ENCODE results near the gene FAT3. TPM values are rescaled to one million over a fixed set of nuclear protein-coding genes. Genes with fewer than 3 reads are reported as not detected.
A peak's percentile ranks its signal among the peaks of the same experiment; 100 is the strongest.

Gene FAT3
- total RNA-seq (2013; cell fraction: nucleolus; rRNA removed) = 0.08 TPM in 1 of 2 replicates, not detected in the other
- total RNA-seq (2014; rRNA removed) (not detected in 2 replicates), total RNA-seq (2014; rRNA removed; fragmentation: Illumina TruSeq; extraction: Trizol) (not detected in 2 replicates), total RNA-seq (2021) (0.13 TPM in 1 of 2 replicates, not detected in the other), polyA plus RNA-seq (2011; rRNA removed) (under 0.01 and 0.01 TPM in 2 replicates), polyA plus RNA-seq (2014; fragmentation: Illumina TruSeq; extraction: Trizol) (not detected in 2 replicates), polyA plus RNA-seq (2014; fragmentation: Nextera tagmentation; extraction: Ambion mirVana) (not detected), polyA plus RNA-seq (2014; rRNA removed) (0.01 TPM in 1 of 2 replicates, not detected in the other), polyA plus RNA-seq (2016; fragmentation: Nextera tagmentation; extraction: Ambion mirVana) (under 1 TPM in 1 of 2 experiments, not detected in 1; 0.04 TPM), polyA minus RNA-seq (2011; rRNA and poly(A)+ RNA removed) (0.07 TPM in 1 of 2 replicates, not detected in the other), Bru-seq, nascent RNA (percentile 1 among the genes with signal in this experiment), BruChase-seq, experiment 1, labeled RNA remaining after a 6-hour chase (percentile 0 among the genes with signal in this experiment), BruChase-seq, experiment 2, labeled RNA remaining after a 2-hour chase (percentile 1 among the genes with signal in this experiment)
- polyA plus RNA-seq (2011; ENCODE audit: low read depth) = not detected
- under 0.01 and 0.02 TPM in 2 replicates for polyA plus RNA-seq (2011; cell fraction: cytosol; rRNA removed)
- polyA plus RNA-seq (2011; cell fraction: nucleus; rRNA removed) = under 0.01 TPM in 1 of 2 replicates, not detected in the other
- 0.08 TPM in 1 of 2 replicates, not detected in the other for polyA plus RNA-seq (2012)
- not detected in 2 replicates for polyA minus RNA-seq (2011; cell fraction: cytosol; rRNA and poly(A)+ RNA removed)
- under 0.01 and 0.10 TPM in 2 replicates for polyA minus RNA-seq (2011; cell fraction: nucleus; rRNA and poly(A)+ RNA removed)
- long read RNA-seq, experiment 1 = 0 reads
- long read RNA-seq, experiment 2, partial matches to known transcripts = 0 of 3 reads
- long read RNA-seq, experiment 2, other reads (novel, unspliced or antisense) = 3 of 3 reads

- H3K4me2 ChIP-seq (ENCODE audit: control insufficient read depth, insufficient read depth) = no peak within 1 kb of the TSS
- ATAC-seq = no peak
- no peak within 1 kb of the TSS for H3K9ac ChIP-seq (ENCODE audit: control insufficient read depth, insufficient read depth, low read length)
- H4K20me1 ChIP-seq (ENCODE audit: control insufficient read depth, insufficient read depth) = no peaks in the 10 kb centered on the region
- H2AFZ ChIP-seq (ENCODE audit: control insufficient read depth, low read depth, low read length) = no peak within 1 kb of the TSS
- ChIA-PET SMC1A (ENCODE audit: uncharacterized antibody, unreplicated experiment) (no interaction called here), POLR2A (no interaction called here), RAD21 (ENCODE audit: unreplicated experiment) (no interaction called here), CTCF (no interaction called here)
- H3K4me3 ChIP-seq = no peak within 1 kb of the TSS
- TF ChIP-seq ZNF217 (IDR thresholded peaks at IDR 0.05) (no peak), RB1 (IDR thresholded peaks at IDR 0.05; ENCODE audit: borderline replicate concordance) (no peak), STAT1 (conservative IDR thresholded peaks at IDR 0.05) (no peak)
- TF ChIP-seq, protein P1, sequence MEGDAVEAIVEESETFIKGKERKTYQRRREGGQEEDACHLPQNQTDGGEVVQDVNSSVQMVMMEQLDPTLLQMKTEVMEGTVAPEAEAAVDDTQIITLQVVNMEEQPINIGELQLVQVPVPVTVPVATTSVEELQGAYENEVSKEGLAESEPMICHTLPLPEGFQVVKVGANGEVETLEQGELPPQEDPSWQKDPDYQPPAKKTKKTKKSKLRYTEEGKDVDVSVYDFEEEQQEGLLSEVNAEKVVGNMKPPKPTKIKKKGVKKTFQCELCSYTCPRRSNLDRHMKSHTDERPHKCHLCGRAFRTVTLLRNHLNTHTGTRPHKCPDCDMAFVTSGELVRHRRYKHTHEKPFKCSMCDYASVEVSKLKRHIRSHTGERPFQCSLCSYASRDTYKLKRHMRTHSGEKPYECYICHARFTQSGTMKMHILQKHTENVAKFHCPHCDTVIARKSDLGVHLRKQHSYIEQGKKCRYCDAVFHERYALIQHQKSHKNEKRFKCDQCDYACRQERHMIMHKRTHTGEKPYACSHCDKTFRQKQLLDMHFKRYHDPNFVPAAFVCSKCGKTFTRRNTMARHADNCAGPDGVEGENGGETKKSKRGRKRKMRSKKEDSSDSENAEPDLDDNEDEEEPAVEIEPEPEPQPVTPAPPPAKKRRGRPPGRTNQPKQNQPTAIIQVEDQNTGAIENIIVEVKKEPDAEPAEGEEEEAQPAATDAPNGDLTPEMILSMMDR (IDR thresholded peaks at IDR 0.05 in 2 of 3, conservative IDR thresholded peaks at IDR 0.05 in 1 of 3; ENCODE audit: control insufficient read depth in 2 of 3, extremely low read depth in 1 of 3, insufficient read depth in 1 of 3, low read depth in 3 of 3, low read length in 3 of 3) = no peak
- no peaks in the 10 kb centered on the region for H3K79me2 ChIP-seq (ENCODE audit: control insufficient read depth, insufficient read depth, low read length)
- no TSS peak for BruUV-seq (replicated peaks)
- in situ Hi-C loops (cut with MboI) (no loop called here), intact Hi-C loops (cut with micrococcal nuclease; ENCODE audit: unreplicated experiment) (no loop called here)
- no peak for DNase-seq (ENCODE audit: low read depth, low spot score)
- H3K27me3 ChIP-seq (replicated peaks in 1 of 2; ENCODE audit: control insufficient read depth in 2 of 2, insufficient read depth in 2 of 2, low read length in 1 of 2) = peaks cover 4 to 12% of the 10 kb centered on the region in 2 experiments; a peak in 3 of 4 replicates
- 34% methylated on average over 14 of the region's 82 CpGs for WGBS (ENCODE audit: insufficient coverage, insufficient replicate concordance, low lambda C conversion rate, missing lambda C conversion rate)
- no peaks in the 10 kb centered on the region for H3K36me3 ChIP-seq (ENCODE audit: control insufficient read depth in 2 of 2, insufficient read depth in 2 of 2, low read length in 1 of 2)
- no peaks in the 10 kb centered on the region for H3K4me1 ChIP-seq (ENCODE audit: control insufficient read depth, insufficient read depth, low read length)
- H3K27ac ChIP-seq (ENCODE audit: control insufficient read depth, insufficient read depth) = no peak within 1 kb of the TSS
- no peaks in the 10 kb centered on the region for H3K9me3 ChIP-seq (replicated peaks; ENCODE audit: control insufficient read depth, insufficient read depth, low read length)
- no peak for FAIRE-seq
Measured at GRCh38 chr11:92224407-92225124, at the start of gene FAT3. Gene FAT3 (plus strand): TSS chr11:92224818. CDS start chr11:92352113, 127,295 bp downstream.
